Trophoblast cell (in vitro differentiated cells and primary cell): ENCODE data around the gene LMO3.

ENCODE experiments used
- DNase-seq, 2 donors: peaks; one replicate each; pipeline ENCODE4 v3.0.0-alpha.2; 2016
- H2AFZ ChIP-seq: 2 replicates; pipeline ENCODE4 v1.6.1; 2013; ENCODE audit warnings: low read length, moderate library complexity, mild to moderate bottlenecking; ENCODE audit not compliant: insufficient read depth, poor library complexity
- H2AK5ac ChIP-seq: 2 replicates; pipeline ENCODE4 v1.6.1; 2013; ENCODE audit warnings: mild to moderate bottlenecking, low read length
- H2BK120ac ChIP-seq: 2 replicates; pipeline ENCODE4 v1.6.1; 2013; ENCODE audit warnings: low read length, mild to moderate bottlenecking, moderate library complexity; ENCODE audit not compliant: insufficient read depth, poor library complexity
- H2BK12ac ChIP-seq: 2 replicates; pipeline ENCODE4 v1.6.1; 2013; ENCODE audit warnings: mild to moderate bottlenecking, low read length, moderate library complexity
- H2BK5ac ChIP-seq: 2 replicates; pipeline ENCODE4 v1.6.1; 2013; ENCODE audit warnings: low read length, low read depth, moderate library complexity, mild to moderate bottlenecking; ENCODE audit not compliant: poor library complexity
- H3K14ac ChIP-seq: 2 replicates; pipeline ENCODE4 v1.6.1; 2013; ENCODE audit warnings: mild to moderate bottlenecking, low read length
- H3K18ac ChIP-seq: 2 replicates; pipeline ENCODE4 v1.6.1; 2013; ENCODE audit warnings: mild to moderate bottlenecking, low read length
- H3K23ac ChIP-seq: 2 replicates; pipeline ENCODE4 v1.6.1; 2013; ENCODE audit warnings: low read length
- H3K27ac ChIP-seq: 2 replicates; pipeline ENCODE4 v1.5.1; 2013; ENCODE audit warnings: low read depth, mild to moderate bottlenecking, inconsistent platforms, low read length, moderate library complexity
- H3K27me3 ChIP-seq: 2 replicates; pipeline ENCODE4 v1.6.1; 2013; ENCODE audit warnings: inconsistent platforms, mild to moderate bottlenecking, low read length, moderate library complexity; ENCODE audit not compliant: insufficient read depth
- H3K36me3 ChIP-seq, 2 experiments: 1 replicate in 1 of 2; 2 replicates in 1 of 2; pipeline ENCODE4 v1.6.1; 2013; ENCODE audit warnings: low read length in 2 of 2, mild to moderate bottlenecking in 2 of 2, moderate library complexity in 1 of 2; ENCODE audit not compliant: insufficient read depth in 2 of 2, control insufficient read depth in 1 of 2
- H3K4ac ChIP-seq: 2 replicates; pipeline ENCODE4 v1.6.1; 2013; ENCODE audit warnings: low read depth, mild to moderate bottlenecking, low read length, moderate library complexity
- H3K4me1 ChIP-seq, 2 experiments: 1 replicate in 1 of 2; 2 replicates in 1 of 2; pipeline ENCODE4 v1.6.1; 2013; ENCODE audit warnings: low read length in 2 of 2, mild to moderate bottlenecking in 2 of 2, moderate library complexity in 1 of 2; ENCODE audit not compliant: insufficient read depth in 2 of 2, control insufficient read depth in 1 of 2
- H3K4me2 ChIP-seq: 2 replicates; pipeline ENCODE4 v1.6.1; 2013; ENCODE audit warnings: inconsistent platforms, mild to moderate bottlenecking, low read length, moderate library complexity
- H3K4me3 ChIP-seq: 2 replicates; pipeline ENCODE4 v1.5.1; 2013; ENCODE audit warnings: mild to moderate bottlenecking, low read depth, low read length, inconsistent platforms
- H3K79me1 ChIP-seq: one replicate; pipeline ENCODE4 v1.6.1; 2013; ENCODE audit warnings: low read length
- H3K79me2 ChIP-seq: 2 replicates; pipeline ENCODE4 v1.6.1; 2013; ENCODE audit warnings: low read length, mild to moderate bottlenecking; ENCODE audit not compliant: control insufficient read depth, insufficient read depth, poor library complexity
- H3K9ac ChIP-seq: 2 replicates; pipeline ENCODE4 v1.6.1; 2013; ENCODE audit warnings: mild to moderate bottlenecking, low read length
- H3K9me3 ChIP-seq: 2 replicates; pipeline ENCODE4 v1.6.1; 2013; ENCODE audit warnings: low read depth, mild to moderate bottlenecking, control low read depth, inconsistent platforms, low read length; ENCODE audit not compliant: insufficient read depth
- H4K12ac ChIP-seq: 2 replicates; pipeline ENCODE4 v1.6.1; 2013; ENCODE audit warnings: low read depth, mild to moderate bottlenecking, low read length, moderate library complexity
- H4K8ac ChIP-seq: 2 replicates; pipeline ENCODE4 v1.6.1; 2013; ENCODE audit warnings: low read depth, mild to moderate bottlenecking, low read length, moderate library complexity
- H4K91ac ChIP-seq: one replicate; pipeline ENCODE4 v1.6.1; 2013; ENCODE audit warnings: low read depth, mild to moderate bottlenecking, low read length, moderate library complexity
- WGBS: extraction: QIAGEN DNeasy Blood & Tissue Kit; methylation state at CpG from one replicate; pipeline ENCODE4 v1.1.7; 2013; ENCODE audit warnings: missing lambda C conversion rate; ENCODE audit not compliant: insufficient read length, insufficient coverage; ENCODE audit errors: extremely low coverage; 5-methylcytosine and 5-hydroxymethylcytosine counted together

LMO3 gene

DNA sequence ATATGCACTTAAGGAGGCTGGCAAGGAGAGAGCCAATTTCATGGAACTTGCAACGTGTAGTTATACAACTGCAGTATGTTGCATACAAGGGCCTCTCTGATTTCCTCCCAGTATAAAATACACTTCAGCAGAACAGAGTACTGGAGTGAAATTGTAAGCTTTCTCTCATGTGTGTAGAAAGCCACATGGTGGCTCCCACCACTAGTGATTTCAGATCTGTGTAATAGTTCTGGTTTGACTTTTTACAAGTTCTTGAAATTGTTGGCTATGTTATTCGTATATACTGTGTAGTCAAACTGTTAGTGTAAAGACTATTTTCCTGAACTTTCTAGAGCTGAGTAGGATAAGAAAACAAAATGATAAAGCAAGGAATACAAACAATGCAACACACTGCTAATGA lies 16.4 kb upstream of the LMO3 start:
- no CpG with 5 or more reads among the region's 2 CpGs for WGBS

GRCh38 chr12:16619537-16619936 lies 13.6 kb upstream of the LMO3 start:
- H3K18ac ChIP-seq: no peak overlapping the region

More for the DNA sequence above, 16.4 kb upstream of the LMO3 start:
- H3K79me1 ChIP-seq: no peaks in the 10 kb centered on the region
- no peak overlapping the region for H4K91ac ChIP-seq
- H4K12ac ChIP-seq: no peak overlapping the region
- H2AFZ ChIP-seq: no peak overlapping the region
- no peak overlapping the region for H3K9ac ChIP-seq
- H3K4ac ChIP-seq: no peak overlapping the region
- H3K18ac ChIP-seq: no peak overlapping the region
- H3K23ac ChIP-seq: no peak overlapping the region
- H3K14ac ChIP-seq: no peak overlapping the region
- DNase-seq: no peak
- H3K4me1 ChIP-seq: no peaks in the 10 kb centered on the region
- no peak overlapping the region for H3K4me3 ChIP-seq
- no peaks in the 10 kb centered on the region for H3K27me3 ChIP-seq
- H3K27ac ChIP-seq: no peak overlapping the region
- no peak overlapping the region for H2BK12ac ChIP-seq
- H3K4me2 ChIP-seq: no peak overlapping the region
- no peak overlapping the region for H2BK120ac ChIP-seq
- H2BK5ac ChIP-seq: no peak overlapping the region
- H3K9me3 ChIP-seq: no peaks in the 10 kb centered on the region
- H2AK5ac ChIP-seq: no peak overlapping the region
- H4K8ac ChIP-seq: no peak overlapping the region
- no peaks in the 10 kb centered on the region for H3K36me3 ChIP-seq
- H3K79me2 ChIP-seq: no peaks in the 10 kb centered on the region

DNA sequence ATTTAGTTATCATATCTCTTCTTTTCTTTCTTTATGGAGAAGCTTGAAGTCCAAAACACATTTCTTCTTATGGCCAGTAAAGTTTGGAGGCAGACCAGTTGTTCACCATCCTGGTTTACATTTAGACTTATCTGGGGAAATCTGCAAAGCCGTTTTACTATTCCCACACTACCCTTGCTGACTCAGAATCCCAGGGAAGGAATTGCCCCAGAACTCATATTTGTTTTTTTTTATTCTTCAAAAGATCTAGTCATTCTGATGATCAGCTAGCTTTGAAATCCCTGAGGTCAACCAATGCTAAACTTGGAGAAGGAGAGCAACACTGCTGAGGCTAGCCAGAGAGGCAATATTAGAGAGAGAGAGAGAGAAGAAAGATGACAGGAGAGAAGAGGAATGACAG lies 12.3 kb upstream of the LMO3 start:
- Histone ChIP-seq H2BK120ac (no peak overlapping the region), H3K79me2 (no peaks in the 10 kb centered on the region), H3K14ac (no peak overlapping the region), H4K8ac (no peak overlapping the region), H2AFZ (no peak overlapping the region), H3K9me3 (no peaks in the 10 kb centered on the region), H3K4ac (no peak overlapping the region), H2AK5ac (no peak overlapping the region), H4K12ac (no peak overlapping the region), H3K4me3 (no peak overlapping the region), H3K18ac (no peak overlapping the region), H3K36me3 (no peaks in the 10 kb centered on the region), H3K27ac (no peak overlapping the region), H3K27me3 (no peaks in the 10 kb centered on the region), H3K23ac (no peak overlapping the region), H3K4me1 (no peaks in the 10 kb centered on the region), H2BK5ac (no peak overlapping the region), H3K9ac (no peak overlapping the region), H3K79me1 (no peaks in the 10 kb centered on the region), H3K4me2 (no peak overlapping the region), H2BK12ac (no peak overlapping the region), H4K91ac (no peak overlapping the region)
- no CpG with 5 or more reads among the region's 1 CpG for WGBS
- no peak for DNase-seq

More at GRCh38 chr12:16619537-16619936, 13.6 kb upstream of the LMO3 start:
- no peak overlapping the region for H3K4ac ChIP-seq
- H4K8ac ChIP-seq: no peak overlapping the region
- H3K27ac ChIP-seq: no peak overlapping the region
- H3K4me2 ChIP-seq: no peak overlapping the region
- H3K79me1 ChIP-seq: no peaks in the 10 kb centered on the region
- DNase-seq: no peak
- no peak overlapping the region for H3K14ac ChIP-seq
- no peaks in the 10 kb centered on the region for H3K9me3 ChIP-seq
- no peak overlapping the region for H2BK12ac ChIP-seq
- H4K91ac ChIP-seq: no peak overlapping the region
- no peak overlapping the region for H2AK5ac ChIP-seq
- H3K9ac ChIP-seq: no peak overlapping the region
- no peak overlapping the region for H2BK5ac ChIP-seq
- no peak overlapping the region for H2BK120ac ChIP-seq
- no peaks in the 10 kb centered on the region for H3K79me2 ChIP-seq
- no peak overlapping the region for H4K12ac ChIP-seq
- no peak overlapping the region for H2AFZ ChIP-seq
- no peaks in the 10 kb centered on the region for H3K4me1 ChIP-seq
- H3K23ac ChIP-seq: no peak overlapping the region
- H3K36me3 ChIP-seq: no peaks in the 10 kb centered on the region
- no peak overlapping the region for H3K4me3 ChIP-seq
- no peaks in the 10 kb centered on the region for H3K27me3 ChIP-seq

GRCh38 chr12:16613199-16613598 lies 7.2 kb upstream of the LMO3 start:
- no peaks in the 10 kb centered on the region for H3K79me2 ChIP-seq
- H3K9me3 ChIP-seq: no peaks in the 10 kb centered on the region
- no peak overlapping the region for H3K27ac ChIP-seq
- no peak for DNase-seq
- no peak overlapping the region for H3K18ac ChIP-seq
- no peak overlapping the region for H3K4me2 ChIP-seq
- no peak overlapping the region for H3K4me3 ChIP-seq
- no peaks in the 10 kb centered on the region for H3K36me3 ChIP-seq
- no peak overlapping the region for H3K14ac ChIP-seq
- no peak overlapping the region for H3K9ac ChIP-seq
- H3K79me1 ChIP-seq: no peaks in the 10 kb centered on the region
- H2AK5ac ChIP-seq: no peak overlapping the region
- no peak overlapping the region for H2BK120ac ChIP-seq
- peaks cover 12% of the 10 kb centered on the region for H3K27me3 ChIP-seq
- H3K4me1 ChIP-seq: no peaks in the 10 kb centered on the region
- no peak overlapping the region for H4K12ac ChIP-seq
- no peak overlapping the region for H2BK5ac ChIP-seq
- H2BK12ac ChIP-seq: no peak overlapping the region
- H4K8ac ChIP-seq: no peak overlapping the region
- no peak overlapping the region for H4K91ac ChIP-seq
- H3K23ac ChIP-seq: no peak overlapping the region
- no peak overlapping the region for H3K4ac ChIP-seq
- no peak overlapping the region for H2AFZ ChIP-seq

DNA sequence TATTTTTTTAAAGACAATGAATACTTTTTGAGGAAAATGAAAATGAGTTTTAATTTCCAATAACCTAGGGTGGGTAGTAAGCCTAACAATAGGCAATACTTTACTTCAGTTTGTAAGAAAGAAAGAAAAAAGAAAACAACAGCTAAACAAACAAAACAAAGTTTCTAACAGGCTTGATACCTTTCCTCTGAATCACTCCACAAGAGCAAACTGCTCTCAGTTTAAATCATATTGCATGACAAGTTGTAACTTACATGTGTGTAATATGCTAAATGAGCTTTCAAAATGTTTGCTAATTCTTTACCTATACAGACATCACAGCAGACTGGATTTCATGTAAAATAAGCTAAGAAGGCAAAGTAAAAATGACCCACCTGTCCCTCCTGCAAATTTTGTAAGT lies 6.7 kb upstream of the LMO3 start:
- no peaks in the 10 kb centered on the region for H3K9me3 ChIP-seq
- H3K79me2 ChIP-seq: no peaks in the 10 kb centered on the region
- no peak overlapping the region for H2BK120ac ChIP-seq

More for the DNA sequence above, 6.7 kb upstream of the LMO3 start:
- Histone ChIP-seq H4K91ac (no peak overlapping the region), H4K12ac (no peak overlapping the region), H3K27me3 (peaks cover 15% of the 10 kb centered on the region), H2BK5ac (no peak overlapping the region), H3K14ac (no peak overlapping the region), H2AK5ac (no peak overlapping the region), H2AFZ (no peak overlapping the region), H3K23ac (no peak overlapping the region), H3K18ac (no peak overlapping the region), H3K4me3 (no peak overlapping the region), H3K4me2 (no peak overlapping the region), H3K36me3 (no peaks in the 10 kb centered on the region), H4K8ac (no peak overlapping the region), H3K4me1 (no peaks in the 10 kb centered on the region), H2BK12ac (no peak overlapping the region), H3K4ac (no peak overlapping the region), H3K9ac (no peak overlapping the region), H3K27ac (no peak overlapping the region), H3K79me1 (no peaks in the 10 kb centered on the region)
- DNase-seq: no peak
